Adrenal gland (tissue), 12 donors: Measurements from ENCODE around the gene TSPAN3. TPM values are rescaled to one million over a fixed set of nuclear protein-coding genes. Genes with fewer than 3 reads are reported as not detected.

Experiments
- DNase-seq, 7 donors: peaks; one replicate each; pipeline ENCODE4 v3.0.0-alpha.2; 2019 to 2020
- H3K27ac ChIP-seq, 5 donors: fragments of 200-600 bp; sonication (generic) in 4 of 5; 1 replicate in 3 of 5; 2 replicates in 2 of 5; pipeline versions ENCODE4 v1.5.1 to v1.8.0; 2016 to 2020; ENCODE audit warnings: mild to moderate bottlenecking in 1 of 5
- H3K27me3 ChIP-seq: fragments of 200-600 bp; 2 replicates; pipeline ENCODE4 v1.8.0; 2021
- H3K36me3 ChIP-seq, 2 donors: fragments of 200-600 bp; replicated peaks in 1 of 2; 1 replicate in 1 of 2; 2 replicates in 1 of 2; pipeline versions ENCODE4 v1.5.1 to v1.8.0; 2018 to 2022
- H3K4me1 ChIP-seq, 2 donors: fragments of 200-600 bp; replicated peaks in 1 of 2; 1 replicate in 1 of 2; 2 replicates in 1 of 2; pipeline versions ENCODE4 v1.5.1 to v1.8.0; 2018 to 2021
- H3K4me3 ChIP-seq, 4 donors: fragments of 200-600 bp; sonication (generic) in 3 of 4; one replicate each; pipeline ENCODE4 v1.5.1; 2016 to 2018
- H3K9me3 ChIP-seq, 3 donors: fragments of 200-600 bp; sonication (generic) in 1 of 3; replicated peaks in 1 of 3; 1 replicate in 2 of 3; 2 replicates in 1 of 3; pipeline versions ENCODE4 v1.5.1 to v1.8.0; 2016 to 2021
- POLR2A ChIP-seq, 2 donors: fragments of 450-650 bp; IDR thresholded peaks; one replicate each; pipeline ENCODE4 v1.6.1; 2017; ENCODE audit warnings: antibody characterized with exemption in 2 of 2, mild to moderate bottlenecking in 2 of 2, moderate library complexity in 1 of 2
- WGBS, 4 donors: extraction: QIAGEN DNeasy Blood & Tissue Kit in 2 of 4; methylation state at CpG; one replicate each; pipeline versions ENCODE4 v1.1.5 to v1.1.7; 2013 to 2017; 5-methylcytosine and 5-hydroxymethylcytosine counted together
- intact Hi-C, 2 donors: fragments of 100-400 bp; cut with DNase I; formaldehyde crosslinking; loops; one replicate each; pipeline versions ENCODE4 v1.14.1 to v1.15.0; 2022 to 2023
- polyA plus RNA-seq, 3 donors: library from polyadenylated mRNA; stranded (reverse); fragments of 200-250 nt in 2 of 3; fragments of 350-450 nt in 1 of 3; fragmentation: Illumina TruSeq in 1 of 3; extraction: RNeasy Lipid Tissue Mini Kit (QIAGEN cat#74804) in 1 of 3; gene quantifications; one replicate each; pipeline ENCODE4 v1.2.3, GENCODE V29; 2013 to 2014
- total RNA-seq, 9 donors: library from RNA; depleted of rRNA in 4 of 9; stranded (reverse); fragments of >200 nt in 4 of 9; fragments of 120-200 nt in 1 of 9; fragmentation: NEBNext Ultra II Directional in 1 of 9; extraction: Animal tissue kit (Norgen Biotek cat#: 25700) in 1 of 9; gene quantifications; one replicate each; pipeline versions ENCODE4 v1.1.0 to v1.2.4, GENCODE V29; 2013 to 2023
- TF ChIP-seq, protein P1 (sequence below), 6 experiments: fragments of 450-650 bp in 4 of 6; fragments of 200-600 bp in 2 of 6; sonication (generic) in 1 of 6; IDR thresholded peaks; 1 replicate in 5 of 6; 2 replicates in 1 of 6; pipeline versions ENCODE4 v1.5.1 to v1.8.0; 2016 to 2021; ENCODE audit warnings: antibody characterized with exemption in 6 of 6, mild to moderate bottlenecking in 2 of 6, moderate library complexity in 1 of 6
- donor health status: healthy with polysubstance abuse.
- donor health status: Bipolar disorder and iron deficiency.
- donor health status: DM: yes; HTN: yes; CAD: no.
- donor health status: DM: no; HTN: no; CAD: no.
- donor health status: DM: no; HTN: no; CAD: no.
- donor health status: DM: yes; HTN: yes; CAD: no.

Gene TSPAN3
- total and polyA plus RNA-seq, 12 donors, result 129 to 464 (median 229) TPM

DNA sequence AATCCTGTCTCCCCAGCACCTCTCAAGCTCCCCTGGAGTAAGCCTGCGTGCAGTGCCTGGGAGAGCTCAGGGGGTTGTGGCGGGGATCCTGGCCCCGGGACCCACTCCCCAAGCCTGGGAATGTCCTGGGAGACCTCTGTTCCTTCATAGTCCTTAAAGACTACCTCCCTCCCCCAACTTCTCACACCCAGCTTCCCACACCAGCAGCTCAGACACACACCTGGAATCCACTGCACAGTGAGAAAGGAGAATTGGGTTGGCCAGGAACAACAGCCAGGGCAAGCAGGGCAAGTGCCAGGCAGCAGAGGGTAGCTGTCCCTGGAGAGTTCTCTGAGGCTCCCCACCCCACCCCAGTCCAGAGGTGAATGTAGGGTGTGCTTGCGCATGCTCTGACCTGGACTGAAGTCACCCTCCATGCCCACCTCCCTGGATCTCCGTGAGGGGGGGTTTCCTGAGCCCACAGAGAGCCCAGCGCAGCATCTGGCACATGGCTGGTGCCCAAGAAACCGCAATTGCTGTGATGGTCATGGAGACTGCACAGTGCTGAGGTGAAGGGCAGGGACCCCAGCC lies 53.7 kb downstream of the TSPAN3 start:
- 84 to 100% (median 88%) methylated on average over 2 to 7 of the region's 7 CpGs for WGBS, 4 donors

DNA sequence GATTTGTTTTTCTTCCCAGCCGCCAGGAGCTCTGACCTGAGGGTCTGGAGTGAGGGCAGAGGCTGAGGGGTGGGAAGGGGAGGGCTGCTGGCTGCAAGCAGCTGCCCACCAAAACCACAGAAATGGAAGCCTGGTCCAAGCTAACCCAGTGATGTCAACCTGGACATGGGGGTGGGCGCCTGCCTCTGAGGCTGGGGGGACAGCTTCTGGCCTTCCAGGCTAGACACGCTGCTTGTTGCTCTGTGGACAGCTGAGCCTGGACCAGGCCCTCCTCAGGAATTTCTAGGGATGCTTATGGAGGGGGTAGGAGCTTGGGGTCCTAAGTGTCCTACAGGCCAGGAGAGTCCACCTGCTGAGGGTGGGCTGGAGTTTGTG lies 54.6 kb downstream of the TSPAN3 start:
- H3K27me3 ChIP-seq, result no peaks in the 10 kb centered on the region
- H3K27ac ChIP-seq, result no peak overlapping the region
- 86 to 100% (median 87%) methylated on average over 1 to 3 of the region's 3 CpGs; no CpG with 5 or more reads in 1 of the 4 donors for WGBS, 4 donors
- no peak overlapping the region for H3K4me3 ChIP-seq
- peaks cover 0 to 4% of the 10 kb centered on the region in 2 donors for H3K4me1 ChIP-seq
- no peaks in the 10 kb centered on the region for H3K36me3 ChIP-seq
- no peaks in the 10 kb centered on the region for H3K9me3 ChIP-seq
- intact Hi-C loops, result loop anchor here in 1 of 2 donors (10.0 kb wide), 1 partner anchor 608 kb away; no protein-coding TSS in a partner anchor
- TF ChIP-seq, protein P1, sequence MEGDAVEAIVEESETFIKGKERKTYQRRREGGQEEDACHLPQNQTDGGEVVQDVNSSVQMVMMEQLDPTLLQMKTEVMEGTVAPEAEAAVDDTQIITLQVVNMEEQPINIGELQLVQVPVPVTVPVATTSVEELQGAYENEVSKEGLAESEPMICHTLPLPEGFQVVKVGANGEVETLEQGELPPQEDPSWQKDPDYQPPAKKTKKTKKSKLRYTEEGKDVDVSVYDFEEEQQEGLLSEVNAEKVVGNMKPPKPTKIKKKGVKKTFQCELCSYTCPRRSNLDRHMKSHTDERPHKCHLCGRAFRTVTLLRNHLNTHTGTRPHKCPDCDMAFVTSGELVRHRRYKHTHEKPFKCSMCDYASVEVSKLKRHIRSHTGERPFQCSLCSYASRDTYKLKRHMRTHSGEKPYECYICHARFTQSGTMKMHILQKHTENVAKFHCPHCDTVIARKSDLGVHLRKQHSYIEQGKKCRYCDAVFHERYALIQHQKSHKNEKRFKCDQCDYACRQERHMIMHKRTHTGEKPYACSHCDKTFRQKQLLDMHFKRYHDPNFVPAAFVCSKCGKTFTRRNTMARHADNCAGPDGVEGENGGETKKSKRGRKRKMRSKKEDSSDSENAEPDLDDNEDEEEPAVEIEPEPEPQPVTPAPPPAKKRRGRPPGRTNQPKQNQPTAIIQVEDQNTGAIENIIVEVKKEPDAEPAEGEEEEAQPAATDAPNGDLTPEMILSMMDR (IDR thresholded peaks at IDR 0.05), result no peak
- no peak for TF ChIP-seq POLR2A (IDR thresholded peaks at IDR 0.05)
- no peak for DNase-seq

More for the DNA sequence above, 53.7 kb downstream of the TSPAN3 start:
- no peaks in the 10 kb centered on the region for H3K9me3 ChIP-seq
- no peak overlapping the region for H3K4me3 ChIP-seq
- peaks cover 0 to 4% of the 10 kb centered on the region in 2 donors for H3K4me1 ChIP-seq
- no peak for DNase-seq
- no peak overlapping the region for H3K27ac ChIP-seq
- intact Hi-C loops, result loop anchor here in 1 of 2 donors (10.0 kb wide), 1 partner anchor 608 kb away; no protein-coding TSS in a partner anchor
- TF ChIP-seq, protein P1 (IDR thresholded peaks at IDR 0.05), result no peak
- no peak for TF ChIP-seq POLR2A (IDR thresholded peaks at IDR 0.05)
- no peaks in the 10 kb centered on the region for H3K36me3 ChIP-seq
- H3K27me3 ChIP-seq, result no peaks in the 10 kb centered on the region

DNA sequence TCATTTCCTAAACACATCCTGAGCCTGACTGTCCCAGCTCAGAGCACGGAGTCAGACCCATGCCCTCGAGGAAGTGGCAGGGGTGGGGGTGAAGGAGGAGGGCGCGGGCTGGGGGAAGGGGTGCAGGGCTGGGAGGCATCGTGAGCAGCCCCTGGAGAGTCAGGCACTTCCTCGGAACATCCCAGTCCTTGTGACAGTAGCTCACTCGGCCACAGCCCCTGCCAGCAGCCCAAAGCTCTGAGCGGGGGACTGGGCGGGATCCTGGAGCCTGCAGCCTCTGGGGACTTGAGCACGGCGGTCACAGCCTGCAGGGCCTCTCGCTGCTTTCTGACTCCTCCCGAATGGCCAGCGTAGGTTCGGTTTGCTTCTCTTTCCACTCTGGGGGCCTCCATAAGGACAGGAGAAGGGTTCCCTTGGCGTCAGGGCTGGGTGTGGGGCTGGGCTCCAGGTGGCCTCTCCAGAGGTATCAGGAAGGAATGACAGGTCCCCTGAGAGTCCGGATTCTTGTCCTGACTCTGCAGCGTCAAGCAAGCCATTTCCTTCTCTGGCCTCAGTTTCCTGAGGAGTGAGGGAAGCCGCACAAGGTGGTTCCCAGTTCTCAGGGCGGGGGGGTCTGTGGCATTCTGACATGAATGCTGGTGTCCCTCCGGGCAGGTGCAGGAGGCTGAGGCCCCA lies 55.1 kb downstream of the TSPAN3 start:
- WGBS, 4 donors, result 62 to 71% (median 65%) methylated on average over 7 to 21 of the region's 21 CpGs
- no peaks in the 10 kb centered on the region for H3K36me3 ChIP-seq
- no peaks in the 10 kb centered on the region for H3K27me3 ChIP-seq
- no peak overlapping the region for H3K4me3 ChIP-seq
- intact Hi-C loops, result loop anchor here in 1 of 2 donors (10.0 kb wide), 1 partner anchor 609 kb away; no protein-coding TSS in a partner anchor
- no peak overlapping the region for H3K27ac ChIP-seq
- peaks cover 0 to 4% of the 10 kb centered on the region in 2 donors for H3K4me1 ChIP-seq
- H3K9me3 ChIP-seq, result no peaks in the 10 kb centered on the region
- no peak for DNase-seq
- TF ChIP-seq, protein P1 (IDR thresholded peaks at IDR 0.05), result no peak
- TF ChIP-seq POLR2A (IDR thresholded peaks at IDR 0.05), result no peak
